ENCODE data around the gene RHNO1.
A peak's percentile ranks its signal among the peaks of the same experiment; 100 is the strongest.

Gene RHNO1

GRCh38 chr12:2893007-2893406 is 16.0 kb downstream of the RHNO1 start (continued):
- TF ChIP-seq MYNN (tag by site-specific recombination; IDR thresholded peaks at IDR 0.05; ENCODE audit: borderline replicate concordance) (no peak), WT1 (tag by site-specific recombination; IDR thresholded peaks at IDR 0.05) (no peak), BCL11A (tag by site-specific recombination; IDR thresholded peaks at IDR 0.05; ENCODE audit: low read depth) (no peak), ZNF366 (tag by site-specific recombination; conservative IDR thresholded peaks at IDR 0.05) (peak; percentile 54), OVOL3 (tag by site-specific recombination; IDR thresholded peaks at IDR 0.05) (no peak), ZNF548 (tag by site-specific recombination; IDR thresholded peaks at IDR 0.05) (no peak), ZNF335 (tag by site-specific recombination; conservative IDR thresholded peaks at IDR 0.05) (peak; percentile 56), ZNF274 (IDR thresholded peaks at IDR 0.05; ENCODE audit: low read length) (no peak), ZNF274 (tag by site-specific recombination; IDR thresholded peaks at IDR 0.05; ENCODE audit: borderline replicate concordance) (no peak), SCRT2 (tag by site-specific recombination; IDR thresholded peaks at IDR 0.05) (no peak), ZNF777 (tag by site-specific recombination; IDR thresholded peaks at IDR 0.05; ENCODE audit: borderline replicate concordance) (no peak), ZNF248 (tag by site-specific recombination; IDR thresholded peaks at IDR 0.05) (no peak), ZNF394 (tag by site-specific recombination; IDR thresholded peaks at IDR 0.05; ENCODE audit: borderline replicate concordance) (peak; percentile 22; the same call in 1 of the 2 replicates), ZNF148 (tag by site-specific recombination; IDR thresholded peaks at IDR 0.05; ENCODE audit: borderline replicate concordance) (no peak), ZNF133 (tag by site-specific recombination; IDR thresholded peaks at IDR 0.05) (no peak), ZNF629 (tag by site-specific recombination; IDR thresholded peaks at IDR 0.05) (peak; percentile 45; the same call in 1 of the 2 replicates), ZFP69B (tag by site-specific recombination; IDR thresholded peaks at IDR 0.05) (0 out of 2 replicates have a peak, but pooled peaks have one; percentile 50)
- TF ChIP-seq, protein P1, sequence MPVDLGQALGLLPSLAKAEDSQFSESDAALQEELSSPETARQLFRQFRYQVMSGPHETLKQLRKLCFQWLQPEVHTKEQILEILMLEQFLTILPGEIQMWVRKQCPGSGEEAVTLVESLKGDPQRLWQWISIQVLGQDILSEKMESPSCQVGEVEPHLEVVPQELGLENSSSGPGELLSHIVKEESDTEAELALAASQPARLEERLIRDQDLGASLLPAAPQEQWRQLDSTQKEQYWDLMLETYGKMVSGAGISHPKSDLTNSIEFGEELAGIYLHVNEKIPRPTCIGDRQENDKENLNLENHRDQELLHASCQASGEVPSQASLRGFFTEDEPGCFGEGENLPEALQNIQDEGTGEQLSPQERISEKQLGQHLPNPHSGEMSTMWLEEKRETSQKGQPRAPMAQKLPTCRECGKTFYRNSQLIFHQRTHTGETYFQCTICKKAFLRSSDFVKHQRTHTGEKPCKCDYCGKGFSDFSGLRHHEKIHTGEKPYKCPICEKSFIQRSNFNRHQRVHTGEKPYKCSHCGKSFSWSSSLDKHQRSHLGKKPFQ (tag by site-specific recombination; IDR thresholded peaks at IDR 0.05): no peak
- TF ChIP-seq, protein P2, sequence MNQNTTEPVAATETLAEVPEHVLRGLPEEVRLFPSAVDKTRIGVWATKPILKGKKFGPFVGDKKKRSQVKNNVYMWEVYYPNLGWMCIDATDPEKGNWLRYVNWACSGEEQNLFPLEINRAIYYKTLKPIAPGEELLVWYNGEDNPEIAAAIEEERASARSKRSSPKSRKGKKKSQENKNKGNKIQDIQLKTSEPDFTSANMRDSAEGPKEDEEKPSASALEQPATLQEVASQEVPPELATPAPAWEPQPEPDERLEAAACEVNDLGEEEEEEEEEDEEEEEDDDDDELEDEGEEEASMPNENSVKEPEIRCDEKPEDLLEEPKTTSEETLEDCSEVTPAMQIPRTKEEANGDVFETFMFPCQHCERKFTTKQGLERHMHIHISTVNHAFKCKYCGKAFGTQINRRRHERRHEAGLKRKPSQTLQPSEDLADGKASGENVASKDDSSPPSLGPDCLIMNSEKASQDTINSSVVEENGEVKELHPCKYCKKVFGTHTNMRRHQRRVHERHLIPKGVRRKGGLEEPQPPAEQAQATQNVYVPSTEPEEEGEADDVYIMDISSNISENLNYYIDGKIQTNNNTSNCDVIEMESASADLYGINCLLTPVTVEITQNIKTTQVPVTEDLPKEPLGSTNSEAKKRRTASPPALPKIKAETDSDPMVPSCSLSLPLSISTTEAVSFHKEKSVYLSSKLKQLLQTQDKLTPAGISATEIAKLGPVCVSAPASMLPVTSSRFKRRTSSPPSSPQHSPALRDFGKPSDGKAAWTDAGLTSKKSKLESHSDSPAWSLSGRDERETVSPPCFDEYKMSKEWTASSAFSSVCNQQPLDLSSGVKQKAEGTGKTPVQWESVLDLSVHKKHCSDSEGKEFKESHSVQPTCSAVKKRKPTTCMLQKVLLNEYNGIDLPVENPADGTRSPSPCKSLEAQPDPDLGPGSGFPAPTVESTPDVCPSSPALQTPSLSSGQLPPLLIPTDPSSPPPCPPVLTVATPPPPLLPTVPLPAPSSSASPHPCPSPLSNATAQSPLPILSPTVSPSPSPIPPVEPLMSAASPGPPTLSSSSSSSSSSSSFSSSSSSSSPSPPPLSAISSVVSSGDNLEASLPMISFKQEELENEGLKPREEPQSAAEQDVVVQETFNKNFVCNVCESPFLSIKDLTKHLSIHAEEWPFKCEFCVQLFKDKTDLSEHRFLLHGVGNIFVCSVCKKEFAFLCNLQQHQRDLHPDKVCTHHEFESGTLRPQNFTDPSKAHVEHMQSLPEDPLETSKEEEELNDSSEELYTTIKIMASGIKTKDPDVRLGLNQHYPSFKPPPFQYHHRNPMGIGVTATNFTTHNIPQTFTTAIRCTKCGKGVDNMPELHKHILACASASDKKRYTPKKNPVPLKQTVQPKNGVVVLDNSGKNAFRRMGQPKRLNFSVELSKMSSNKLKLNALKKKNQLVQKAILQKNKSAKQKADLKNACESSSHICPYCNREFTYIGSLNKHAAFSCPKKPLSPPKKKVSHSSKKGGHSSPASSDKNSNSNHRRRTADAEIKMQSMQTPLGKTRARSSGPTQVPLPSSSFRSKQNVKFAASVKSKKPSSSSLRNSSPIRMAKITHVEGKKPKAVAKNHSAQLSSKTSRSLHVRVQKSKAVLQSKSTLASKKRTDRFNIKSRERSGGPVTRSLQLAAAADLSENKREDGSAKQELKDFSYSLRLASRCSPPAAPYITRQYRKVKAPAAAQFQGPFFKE (tag by site-specific recombination; IDR thresholded peaks at IDR 0.05; ENCODE audit: borderline replicate concordance): no peak
- TF ChIP-seq, protein P3, sequence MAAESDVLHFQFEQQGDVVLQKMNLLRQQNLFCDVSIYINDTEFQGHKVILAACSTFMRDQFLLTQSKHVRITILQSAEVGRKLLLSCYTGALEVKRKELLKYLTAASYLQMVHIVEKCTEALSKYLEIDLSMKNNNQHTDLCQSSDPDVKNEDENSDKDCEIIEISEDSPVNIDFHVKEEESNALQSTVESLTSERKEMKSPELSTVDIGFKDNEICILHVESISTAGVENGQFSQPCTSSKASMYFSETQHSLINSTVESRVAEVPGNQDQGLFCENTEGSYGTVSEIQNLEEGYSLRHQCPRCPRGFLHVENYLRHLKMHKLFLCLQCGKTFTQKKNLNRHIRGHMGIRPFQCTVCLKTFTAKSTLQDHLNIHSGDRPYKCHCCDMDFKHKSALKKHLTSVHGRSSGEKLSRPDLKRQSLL (tag by site-specific recombination; IDR thresholded peaks at IDR 0.05): no peak

All from HEK293 (cell line).